GM19452 (cell line): ENCODE data around the gene PEX10.

Source experiments
- ATAC-seq: cut with Tn5 transposase; IDR thresholded peaks from one replicate; pipeline ENCODE4 v1.9.1; 2021; ENCODE audit not compliant: unreplicated experiment

PEX10 gene

DNA sequence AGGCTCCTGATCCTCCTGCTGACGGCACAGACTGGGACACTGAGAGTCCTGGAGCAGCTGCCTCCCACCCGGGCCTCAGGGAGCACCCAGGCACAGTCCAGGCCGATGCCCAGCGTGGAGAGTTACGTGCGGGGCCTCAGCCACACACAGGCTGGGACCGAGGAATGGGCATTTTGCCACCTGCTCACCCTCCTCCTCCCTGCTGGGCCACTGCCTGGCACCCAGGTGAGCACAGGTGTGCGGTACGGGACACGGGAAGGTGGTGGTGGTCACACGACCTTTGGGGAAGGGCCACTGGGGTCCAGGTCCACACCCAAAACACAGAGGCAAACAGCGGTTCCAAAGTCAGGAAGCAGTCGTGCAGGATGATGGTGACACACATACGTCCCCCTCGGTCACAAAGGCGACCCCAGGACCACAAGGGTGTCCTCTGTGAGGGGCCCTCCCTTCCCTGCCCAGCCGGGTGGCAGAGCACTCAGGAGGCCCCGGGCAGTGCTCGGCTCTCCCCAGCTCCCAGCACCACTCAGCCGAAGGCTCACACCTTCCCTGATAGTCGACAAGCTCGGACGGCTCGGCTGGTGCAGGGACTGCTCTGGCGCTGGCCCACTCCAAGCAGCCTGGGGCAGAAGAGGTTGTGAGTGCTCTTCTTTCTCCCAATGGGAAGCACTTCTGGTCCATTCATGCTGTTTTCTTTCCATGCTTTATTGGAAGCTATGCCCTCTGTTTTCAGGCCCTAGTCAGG, 35.3 kb downstream of the PEX10 start:
- ATAC-seq = no peak

DNA sequence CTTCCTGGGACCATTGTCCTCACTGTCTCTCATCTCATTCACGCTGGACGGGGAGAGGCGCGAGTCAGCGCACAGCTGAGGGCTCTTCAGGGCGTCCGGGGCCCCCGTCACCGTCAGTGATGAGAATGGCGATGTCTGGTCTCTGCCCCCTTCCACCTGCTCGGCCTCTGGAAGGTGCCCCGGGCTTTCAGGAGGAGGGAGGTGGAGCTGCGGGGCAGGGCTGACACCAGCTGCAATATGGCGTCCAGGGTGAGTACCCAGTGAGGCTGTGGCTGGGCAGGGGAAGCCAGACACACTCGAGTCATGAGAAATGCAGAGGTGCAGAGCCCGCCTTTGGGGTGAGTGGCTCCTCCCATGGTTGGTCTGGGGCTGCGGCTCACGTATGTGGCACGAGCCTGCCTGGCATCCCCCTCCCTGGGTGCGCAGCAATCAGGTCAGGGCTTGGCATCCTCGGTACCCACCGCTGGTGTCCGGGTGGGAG, 36.1 kb downstream of the PEX10 start:
- no peak for ATAC-seq

DNA sequence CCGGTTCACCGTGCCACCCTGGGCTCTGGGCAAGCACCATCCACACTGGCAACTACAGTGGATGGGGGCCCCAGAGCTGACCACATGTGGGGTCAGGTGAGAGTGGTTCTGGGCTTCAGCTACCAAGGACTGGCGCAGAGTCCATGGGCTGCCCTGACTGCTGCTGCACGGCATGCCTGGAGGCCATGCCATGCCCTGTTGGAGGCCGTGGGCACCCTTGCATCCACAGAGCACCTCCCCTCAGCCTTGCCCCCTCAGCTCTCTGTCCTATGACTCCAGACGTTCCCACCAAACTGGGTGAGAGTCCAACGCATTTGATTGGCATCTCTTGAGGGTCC, 36.5 kb downstream of the PEX10 start:
- no peak for ATAC-seq

DNA sequence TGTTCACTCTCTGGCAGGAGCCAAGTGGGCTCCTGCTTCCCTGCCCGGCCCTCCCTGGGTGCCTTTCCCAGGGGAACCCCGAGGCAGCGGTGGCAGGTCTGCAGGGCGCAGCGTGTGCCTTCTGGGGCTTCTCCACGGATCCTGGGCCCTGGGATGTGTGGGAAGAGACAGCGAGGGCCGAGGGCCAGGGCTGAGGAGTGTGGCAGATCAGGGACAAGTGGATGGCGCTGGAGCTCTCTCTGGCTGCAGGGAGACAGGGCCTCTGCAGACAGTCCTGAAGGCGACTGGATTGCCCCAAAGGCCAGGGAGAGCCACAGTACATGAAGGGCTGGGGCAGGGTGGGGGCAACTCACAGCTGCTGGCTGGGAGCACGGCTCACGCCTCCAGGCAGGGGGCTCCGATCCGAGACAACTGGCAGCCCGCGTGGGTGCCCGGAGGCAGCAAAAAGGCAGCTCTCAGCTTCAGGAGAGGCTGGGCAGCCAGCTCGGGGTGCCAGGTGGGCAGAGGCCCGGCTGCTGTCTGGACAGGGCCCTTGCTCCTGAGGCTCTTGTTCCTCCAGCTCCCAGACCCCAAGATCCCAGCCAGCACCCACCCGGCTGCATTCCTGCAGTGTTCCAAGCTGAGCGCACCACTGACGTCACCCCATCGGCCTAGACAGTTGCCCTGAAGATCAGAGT, 37.0 kb downstream of the PEX10 start:
- no peak for ATAC-seq

DNA sequence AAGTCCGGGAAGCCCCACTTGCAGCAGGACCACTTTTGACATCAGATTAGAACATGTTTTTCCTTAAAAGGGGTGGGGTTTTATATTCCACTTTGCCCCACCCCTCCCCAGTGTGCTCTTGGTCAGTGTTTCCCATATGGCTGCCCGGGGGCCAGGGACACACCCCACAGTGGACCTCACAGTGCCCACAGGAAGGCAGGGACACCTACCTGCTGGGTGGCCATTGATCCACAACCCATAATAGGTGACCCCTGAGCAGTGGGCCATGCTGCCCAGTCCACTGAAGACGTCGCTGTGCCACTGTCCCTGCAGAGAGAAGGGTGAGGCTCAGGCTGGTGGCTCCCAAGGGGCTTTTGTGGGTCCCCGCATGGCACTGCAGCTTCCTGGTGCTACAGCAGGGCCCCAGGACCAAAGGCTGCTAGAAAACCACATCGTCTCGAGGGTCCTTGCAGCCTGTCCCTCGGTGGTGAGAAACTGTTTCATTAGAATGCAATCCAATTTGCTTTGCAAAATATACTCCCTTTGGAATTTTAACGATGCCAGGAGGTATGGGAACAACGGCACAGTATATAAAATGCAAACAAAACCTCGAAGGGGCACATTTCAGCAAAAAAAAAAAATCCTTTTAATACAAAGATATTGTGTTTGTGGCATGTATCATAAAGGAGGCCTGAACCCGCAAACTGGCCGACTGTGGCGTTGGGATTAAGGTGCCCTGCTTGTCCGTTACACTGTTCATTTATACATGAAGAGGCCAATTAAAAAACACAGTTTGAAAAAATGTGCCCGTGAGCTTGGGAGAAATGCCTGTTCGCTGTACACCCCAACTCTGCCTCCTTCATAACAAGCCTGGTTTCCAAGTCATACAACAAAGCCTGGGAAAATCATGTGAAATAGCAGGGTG, 37.9 kb downstream of the PEX10 start:
- ATAC-seq = no peak

DNA sequence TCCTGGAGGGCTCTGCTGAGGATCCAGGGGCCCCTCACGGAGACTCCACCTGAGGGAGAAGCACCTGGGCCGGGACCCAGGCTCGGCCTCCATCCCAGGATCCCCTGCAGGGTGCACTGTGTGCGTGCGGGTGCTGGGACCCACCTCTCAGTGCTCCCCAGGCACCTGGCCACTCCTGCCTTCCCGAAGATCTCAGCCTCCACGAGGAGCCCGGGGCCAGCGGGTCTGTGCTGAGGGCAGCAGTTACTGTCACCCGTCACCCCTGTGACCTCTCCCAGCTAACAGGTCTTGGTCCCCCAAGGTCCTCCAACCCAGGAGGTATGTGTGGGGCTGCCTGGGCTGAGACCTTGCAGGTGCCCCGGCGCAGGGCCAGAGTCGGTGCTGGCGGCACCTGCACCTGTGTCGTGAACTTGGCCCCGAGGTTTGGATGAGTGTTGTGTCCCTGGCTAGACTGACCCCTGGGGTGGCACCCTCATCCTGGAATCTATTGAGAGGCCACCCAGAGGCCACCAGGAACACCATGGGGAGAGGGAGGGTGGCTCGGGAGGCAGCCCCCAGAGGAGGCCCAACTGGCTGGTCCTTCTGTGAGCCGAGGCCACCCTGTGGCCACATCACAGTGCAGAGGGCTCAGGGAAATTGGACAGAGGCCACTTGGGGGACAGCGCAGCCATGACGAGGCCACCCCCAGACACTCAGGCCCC, 38.7 kb downstream of the PEX10 start:
- ATAC-seq = no peak

DNA sequence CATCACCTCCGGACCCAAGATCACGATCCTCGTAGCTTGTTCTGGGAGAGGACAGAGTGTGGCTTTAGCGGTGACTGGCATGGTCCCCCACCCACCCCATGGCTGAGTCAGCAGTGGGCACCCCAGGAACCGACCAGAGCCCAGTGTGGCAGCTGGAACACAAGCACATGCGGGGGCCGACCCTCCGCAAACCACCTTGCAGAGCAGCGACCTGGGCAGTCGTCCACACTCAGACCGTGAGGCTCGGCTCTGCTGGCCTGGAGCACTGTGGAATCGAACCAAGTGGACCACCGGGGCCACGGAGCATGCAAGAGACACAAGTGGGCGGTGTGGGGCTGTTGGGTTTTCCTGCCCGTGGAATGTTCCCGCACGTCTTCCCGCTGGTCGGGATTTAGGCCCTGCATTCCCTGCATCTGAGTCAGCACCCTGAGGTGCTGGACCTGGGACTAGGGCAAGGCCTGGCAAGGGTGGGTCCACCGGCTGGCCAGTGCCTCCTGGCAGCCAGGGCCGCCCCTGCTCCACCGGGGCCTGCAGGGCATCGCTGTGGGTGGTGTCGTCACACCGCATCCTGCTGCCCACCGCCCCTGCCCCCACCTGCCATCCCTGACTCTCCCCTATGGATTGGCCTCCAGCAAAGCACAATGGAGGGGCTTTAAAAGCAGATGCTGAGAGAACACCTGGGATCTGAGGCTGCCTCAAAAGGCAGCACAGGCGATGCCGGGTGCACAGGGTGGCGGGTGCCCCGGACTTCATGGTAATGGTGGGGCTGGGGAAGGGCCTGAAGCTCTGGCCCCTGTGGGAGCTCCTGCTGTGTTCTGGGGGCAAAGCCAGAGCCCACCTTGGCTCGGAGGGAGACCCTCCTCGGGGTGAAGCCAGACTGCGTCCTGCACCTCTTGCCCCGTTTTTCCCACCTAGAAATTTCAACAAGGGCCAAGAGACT, 39.5 kb downstream of the PEX10 start:
- ATAC-seq = no peak

DNA sequence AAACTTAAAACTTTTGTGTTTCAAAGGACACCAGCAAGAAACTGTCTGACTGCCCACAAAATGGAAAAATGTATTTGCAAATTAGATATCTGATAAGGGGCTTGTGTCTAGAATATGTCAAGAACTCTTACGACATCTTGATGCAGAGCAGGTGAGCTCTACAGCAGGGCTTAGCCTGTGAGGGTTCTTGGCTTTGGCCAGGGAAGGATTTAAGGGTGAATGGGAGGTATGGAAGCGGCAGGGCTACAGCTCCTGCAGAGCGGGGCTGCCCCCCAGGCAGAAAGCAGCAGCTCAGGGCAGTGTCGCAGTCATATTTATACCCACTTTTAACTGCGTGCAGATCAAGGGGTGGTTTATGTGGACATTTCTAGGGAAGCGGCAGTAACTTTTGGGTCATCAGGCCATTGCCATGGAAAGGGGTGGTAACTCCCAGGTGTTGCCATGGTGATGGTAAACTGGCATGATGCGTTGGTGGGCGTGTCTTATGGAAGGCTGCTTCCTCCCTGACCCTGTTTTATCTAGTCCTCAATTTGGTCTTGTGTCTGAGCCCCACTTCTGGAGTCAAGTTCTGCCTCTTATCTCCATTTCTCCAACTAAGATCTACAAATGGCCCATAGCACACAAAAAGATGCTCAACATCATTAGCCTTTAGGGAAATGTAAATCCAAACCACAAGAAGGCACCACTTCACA, 44.2 kb downstream of the PEX10 start:
- ATAC-seq = no peak

DNA sequence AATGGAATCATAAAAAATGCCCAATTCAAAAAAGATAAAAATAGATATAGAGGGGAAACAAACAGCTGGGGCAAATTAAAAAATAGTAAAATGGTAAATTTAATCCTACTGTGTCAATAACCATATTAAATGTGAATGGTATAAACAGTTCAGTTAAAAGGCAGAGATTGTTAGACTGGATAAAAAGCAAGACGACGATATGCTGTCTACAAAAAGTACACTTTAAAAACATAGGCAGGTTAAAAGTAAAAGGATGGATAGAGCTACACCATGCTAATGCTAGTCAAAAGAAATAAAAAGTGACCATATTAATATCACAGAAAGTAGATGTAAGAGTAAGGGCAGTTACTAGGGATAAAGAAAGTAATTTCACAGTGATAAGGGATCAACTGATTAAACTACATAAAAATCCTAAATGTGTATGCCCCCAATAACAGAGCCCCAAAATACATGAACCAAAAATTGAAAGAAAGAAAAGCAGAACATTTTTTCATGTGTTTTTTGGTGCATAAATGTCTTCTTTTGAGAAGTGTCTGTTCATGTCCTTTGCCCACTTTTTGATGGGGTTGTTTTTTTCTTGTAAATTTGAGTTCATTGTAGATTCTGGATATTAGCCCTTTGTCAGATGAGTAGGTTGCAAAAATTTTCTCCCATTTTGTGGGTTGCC, 48.4 kb downstream of the PEX10 start:
- no peak for ATAC-seq

DNA sequence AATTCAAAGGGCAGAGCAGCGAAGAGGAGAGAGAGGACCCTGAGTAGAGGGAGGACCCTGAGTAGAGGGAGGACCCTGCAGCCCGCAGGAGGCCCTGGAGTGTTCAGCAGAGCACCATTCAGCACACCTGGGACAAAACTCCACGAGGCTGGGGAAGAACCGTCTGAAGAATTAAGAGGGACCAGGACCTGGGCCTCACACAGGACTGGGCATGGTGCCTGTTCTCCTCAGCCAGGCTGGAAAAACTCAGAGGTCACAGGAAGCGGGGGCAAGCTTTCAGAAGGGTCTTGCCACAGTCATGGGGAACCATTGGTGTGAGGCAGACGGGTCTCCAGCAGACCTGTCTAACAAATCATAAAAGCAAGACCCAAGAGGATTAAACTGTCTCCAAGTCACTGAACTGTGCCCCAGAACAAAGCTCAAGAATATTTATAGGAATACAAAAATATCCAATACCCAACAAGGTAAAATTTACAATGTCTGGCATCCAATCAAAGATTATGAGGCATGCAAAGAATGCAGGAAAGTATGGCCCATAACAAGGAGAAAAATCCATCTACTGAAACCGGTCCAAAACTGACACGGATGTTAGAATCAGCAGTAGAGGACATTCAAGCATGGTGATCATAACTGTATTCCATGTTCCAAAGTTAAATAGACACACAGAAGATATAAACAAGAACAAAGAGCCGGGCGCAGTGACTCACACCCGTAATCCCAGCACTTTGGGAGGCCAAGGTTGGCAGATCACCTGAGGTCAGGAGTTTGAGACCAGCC, 51.6 kb downstream of the PEX10 start:
- no peak for ATAC-seq

DNA sequence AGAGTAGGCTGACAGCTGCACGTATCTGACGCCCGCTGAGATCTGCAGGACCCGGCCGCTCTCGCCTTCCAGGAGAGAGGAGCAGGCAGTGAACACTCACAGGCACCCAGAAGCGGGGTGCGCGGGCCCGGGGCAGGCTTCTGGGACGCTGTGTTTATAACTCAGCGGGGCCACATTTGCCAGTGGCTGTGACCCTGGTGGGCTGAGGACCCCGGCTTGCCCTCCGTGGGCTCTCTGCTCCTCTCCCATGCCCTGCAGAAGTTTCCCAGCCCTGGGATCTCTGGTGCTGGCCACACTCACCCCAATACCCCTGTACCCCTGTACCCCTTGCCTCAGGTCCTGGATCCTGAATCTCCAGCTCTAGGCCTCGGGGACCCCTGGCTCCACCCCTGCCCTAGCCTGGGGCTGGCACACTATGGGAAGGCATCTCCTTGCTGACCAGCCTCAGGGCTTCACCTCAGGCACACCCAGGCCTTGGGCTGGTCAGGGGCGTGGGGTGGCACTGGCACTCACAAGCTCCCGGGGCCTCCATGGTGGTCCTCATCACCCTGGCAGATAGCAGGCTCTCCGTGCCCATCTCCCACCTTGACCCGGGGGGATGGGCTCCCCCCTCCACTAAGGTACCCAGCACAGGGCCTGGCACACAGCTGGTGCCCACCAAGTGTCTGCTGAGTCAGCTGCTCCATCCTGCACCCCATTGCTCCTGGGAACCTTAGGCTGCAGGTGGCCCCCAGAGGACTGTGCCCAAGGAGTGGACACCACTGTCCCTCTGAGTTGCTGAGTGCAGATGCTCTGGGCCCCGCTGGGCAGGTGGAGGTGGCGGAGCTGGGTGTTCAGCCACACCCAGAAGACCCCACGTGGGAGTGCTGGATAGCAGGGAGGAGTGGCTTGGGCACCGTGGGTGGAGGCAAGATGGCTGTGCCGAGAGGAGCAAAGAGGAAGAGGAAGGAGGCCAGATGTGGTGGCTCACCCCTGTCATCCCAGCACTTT, 53.4 kb downstream of the PEX10 start:
- no peak for ATAC-seq

DNA sequence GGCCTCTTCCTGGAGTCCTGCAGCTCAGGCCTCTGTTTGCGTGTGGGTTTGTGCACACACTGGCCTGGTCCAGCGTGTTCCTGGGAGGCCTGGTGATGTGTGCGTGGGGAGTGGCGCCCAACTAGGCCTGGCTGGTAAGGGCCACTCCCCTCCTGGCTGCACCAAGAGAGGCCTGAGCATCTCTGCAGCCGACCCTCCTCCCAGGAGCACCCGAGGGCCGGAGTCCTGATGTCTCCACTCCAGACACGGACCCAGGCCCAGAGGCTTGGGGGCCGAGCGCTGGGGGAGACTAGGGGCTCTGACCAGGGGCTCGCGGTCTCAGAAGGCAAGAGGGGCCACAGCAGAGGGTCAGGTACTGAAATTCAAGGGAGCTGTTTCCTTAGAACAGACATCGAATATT, 54.3 kb downstream of the PEX10 start:
- ATAC-seq = no peak

DNA sequence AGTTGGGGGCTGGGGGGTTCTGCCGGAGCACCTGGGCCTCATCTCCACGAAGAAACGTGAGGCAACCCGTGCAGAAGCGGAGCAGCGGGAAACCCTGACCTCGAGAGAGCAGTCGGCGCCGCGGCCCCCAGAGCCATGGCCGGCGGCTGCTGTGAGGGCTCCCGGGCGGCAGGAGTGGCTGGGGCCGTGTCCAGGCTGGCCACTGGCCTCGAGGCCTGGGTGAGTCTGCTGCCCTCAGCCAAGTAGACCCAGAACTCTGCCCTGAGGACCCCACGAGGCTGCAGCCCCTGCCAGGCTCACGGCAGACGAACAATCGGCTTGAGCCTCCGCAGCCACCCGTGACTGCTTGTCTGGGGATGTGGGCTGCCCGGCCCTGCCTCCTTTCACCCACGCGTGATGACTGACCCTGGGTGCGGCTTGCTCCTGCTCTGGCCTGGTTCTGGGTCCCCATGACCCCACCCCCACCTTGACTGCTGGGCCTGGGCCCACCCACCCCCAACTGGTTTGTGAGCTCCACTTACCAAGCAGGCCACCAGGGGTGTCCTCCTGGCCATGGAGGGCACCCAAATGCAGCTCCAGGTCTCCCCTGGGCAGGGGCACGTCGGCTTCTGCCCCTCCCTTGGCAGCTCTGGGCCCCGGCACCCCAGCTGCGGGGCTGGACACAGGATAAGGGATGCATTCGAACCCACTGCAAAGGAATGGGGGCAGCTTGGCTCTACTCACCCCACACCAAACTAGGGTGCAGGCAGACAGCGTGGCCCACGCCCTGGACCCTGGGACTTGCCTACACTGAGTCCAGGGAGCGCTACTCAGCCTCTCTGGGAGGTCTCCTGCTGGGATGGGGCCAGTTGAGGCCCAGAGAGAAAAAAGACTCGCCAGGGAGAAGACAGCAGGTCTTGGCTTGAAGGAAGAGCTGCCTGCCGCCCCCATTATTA, 55.2 kb downstream of the PEX10 start:
- ATAC-seq = no peak

DNA sequence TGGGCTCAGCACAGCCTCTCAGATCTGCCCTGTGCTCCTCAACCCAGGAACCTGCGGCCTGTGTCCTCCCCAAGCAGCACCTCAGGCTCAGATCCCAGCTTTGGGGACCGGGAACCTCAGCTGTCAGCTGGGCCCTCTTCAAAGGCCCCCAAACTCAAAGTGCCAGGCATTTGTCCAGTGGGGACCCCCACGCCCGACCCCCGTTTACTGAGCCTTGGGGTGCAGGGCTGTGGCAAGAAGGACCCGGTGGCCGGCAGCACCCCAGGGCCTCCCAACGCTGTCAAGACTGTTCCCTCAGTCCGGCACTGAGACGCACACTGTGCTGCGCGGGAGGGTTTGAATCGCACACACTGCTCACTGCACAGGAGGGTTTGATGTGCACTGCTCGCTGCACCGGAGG, 56.0 kb downstream of the PEX10 start:
- no peak for ATAC-seq

DNA sequence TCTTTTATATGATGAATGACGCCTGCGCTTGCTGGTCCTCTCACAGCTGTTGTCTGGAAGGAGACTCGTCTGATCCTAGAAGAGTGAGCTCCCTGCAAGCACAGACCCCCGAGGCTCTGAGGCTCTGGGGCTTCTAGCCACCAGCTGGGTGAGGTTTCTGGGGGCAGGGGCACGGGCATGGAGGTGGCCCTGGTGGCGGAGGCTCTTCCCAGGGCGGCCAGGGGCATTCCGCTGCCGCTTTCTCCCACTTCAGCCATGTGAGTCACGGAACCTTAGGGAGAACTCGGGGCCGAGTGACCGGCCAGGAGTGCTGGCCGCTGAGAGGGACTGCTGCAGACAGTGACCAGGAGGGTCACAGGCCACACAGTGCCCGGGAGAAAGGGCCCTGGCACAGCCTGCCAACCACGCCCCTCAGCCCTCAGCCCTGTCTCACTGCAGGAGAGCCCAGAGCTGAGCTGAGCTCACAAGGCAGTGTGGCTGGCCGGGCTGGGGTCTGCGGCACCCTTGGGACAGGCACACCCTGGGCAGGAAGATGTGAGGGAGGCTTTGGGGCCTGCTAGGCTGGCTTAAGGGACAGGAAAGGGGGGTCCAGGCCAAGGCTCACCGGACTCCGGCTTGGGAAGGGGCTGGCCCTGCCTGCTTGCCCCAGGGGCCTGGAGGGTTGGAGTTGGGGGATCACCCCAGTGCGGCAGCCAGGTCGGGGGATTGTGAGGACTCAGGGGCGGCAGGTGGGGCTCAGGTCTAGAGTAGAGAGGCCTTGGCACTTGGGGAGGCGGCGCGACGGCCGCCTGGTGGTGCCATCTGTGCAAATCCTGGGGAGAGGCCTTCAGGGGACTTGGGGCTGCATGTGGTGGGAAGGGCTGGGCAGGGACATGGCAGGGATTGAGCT, 56.7 kb downstream of the PEX10 start:
- ATAC-seq = no peak
